CD14-positive monocyte (primary cell): ENCODE results near the gene GLDC. TPM values are rescaled to one million over a fixed set of nuclear protein-coding genes. Genes with fewer than 3 reads are reported as not detected.

Source experiments
- DNase-seq, 3 donors: peaks; one replicate each; pipeline ENCODE4 v3.0.0-alpha.2; 2011 to 2022
- H2AFZ ChIP-seq: 2 replicates; pipeline ENCODE4 v1.6.0; 2012; ENCODE audit warnings: mild to moderate bottlenecking, low read depth, low read length, inconsistent platforms; ENCODE audit not compliant: insufficient read depth, poor library complexity, severe bottlenecking
- H3K27ac ChIP-seq, 2 donors: 1 replicate in 1 of 2; 2 replicates in 1 of 2; pipeline ENCODE4 v1.5.1; 2012 to 2013; ENCODE audit warnings: low read length in 2 of 2, control low read depth in 1 of 2, inconsistent platforms in 1 of 2, low read depth in 1 of 2, mild to moderate bottlenecking in 1 of 2
- H3K27me3 ChIP-seq, 2 donors: one replicate each; pipeline versions ENCODE4 v1.6.0 to v1.6.1; 2011 to 2013; ENCODE audit warnings: low read length in 2 of 2; ENCODE audit not compliant: control insufficient read depth in 2 of 2, insufficient read depth in 2 of 2
- H3K36me3 ChIP-seq, 2 donors: replicated peaks in 1 of 2; 1 replicate in 1 of 2; 2 replicates in 1 of 2; pipeline versions ENCODE4 v1.5.1 to v1.6.1; 2012 to 2013; ENCODE audit warnings: low read length in 2 of 2, control low read depth in 1 of 2, inconsistent platforms in 1 of 2, mild to moderate bottlenecking in 1 of 2; ENCODE audit not compliant: insufficient read depth in 2 of 2, control insufficient read depth in 1 of 2
- H3K4me1 ChIP-seq, 2 donors: 1 replicate in 1 of 2; 2 replicates in 1 of 2; pipeline versions ENCODE4 v1.5.1 to v1.6.1; 2012 to 2013; ENCODE audit warnings: low read length in 2 of 2, control low read depth in 1 of 2, inconsistent platforms in 1 of 2, mild to moderate bottlenecking in 1 of 2, moderate library complexity in 1 of 2; ENCODE audit not compliant: insufficient read depth in 2 of 2, control insufficient read depth in 1 of 2
- H3K4me2 ChIP-seq: replicated peaks from 2 replicates; pipeline ENCODE3; 2012; ENCODE audit warnings: low read length, moderate library complexity, mild to moderate bottlenecking; ENCODE audit not compliant: poor library complexity, severe bottlenecking; ENCODE audit errors: extremely low read depth
- H3K4me3 ChIP-seq, 3 experiments: fragments of 200-600 bp in 1 of 3; sonication (generic) in 1 of 3; replicated peaks in 1 of 3; 1 replicate in 2 of 3; 2 replicates in 1 of 3; pipeline ENCODE4 v1.5.1; 2011 to 2013; ENCODE audit warnings: low read length in 3 of 3, mild to moderate bottlenecking in 3 of 3, control low read depth in 2 of 3, low read depth in 2 of 3, inconsistent platforms in 1 of 3, moderate library complexity in 1 of 3
- H3K79me2 ChIP-seq: 2 replicates; pipeline ENCODE4 v1.6.0; 2012; ENCODE audit warnings: mild to moderate bottlenecking, control low read depth, inconsistent platforms, low read length, moderate library complexity; ENCODE audit not compliant: insufficient read depth
- H3K9ac ChIP-seq: 2 replicates; pipeline ENCODE4 v1.6.0; 2017; ENCODE audit warnings: low read length, mild to moderate bottlenecking; ENCODE audit not compliant: insufficient read depth, poor library complexity, severe bottlenecking
- H3K9me3 ChIP-seq, 2 donors: replicated peaks in 1 of 2; 1 replicate in 1 of 2; 2 replicates in 1 of 2; pipeline versions ENCODE4 v1.5.1 to v1.6.1; 2012 to 2013; ENCODE audit warnings: low read length in 2 of 2, control low read depth in 1 of 2; ENCODE audit not compliant: control insufficient read depth in 1 of 2, insufficient read depth in 1 of 2
- H4K20me1 ChIP-seq: 2 replicates; pipeline ENCODE4 v1.6.0; 2012; ENCODE audit warnings: mild to moderate bottlenecking, low read length, control low read depth, moderate library complexity; ENCODE audit not compliant: insufficient read depth
- H3K27ac Mint-ChIP-seq, 7 donors: one replicate each; pipeline ENCODE4 v1.8.0; 2020; ENCODE audit warnings: mild to moderate bottlenecking in 7 of 7, mixed read lengths in 7 of 7, moderate library complexity in 6 of 7, inconsistent platforms in 2 of 7
- H3K27me3 Mint-ChIP-seq, 3 donors: one replicate each; pipeline ENCODE4 v1.8.0; 2021 to 2022; ENCODE audit warnings: low read depth in 3 of 3, mild to moderate bottlenecking in 3 of 3, mixed read lengths in 3 of 3, moderate library complexity in 3 of 3, inconsistent platforms in 1 of 3
- H3K36me3 Mint-ChIP-seq, 2 donors: one replicate each; pipeline ENCODE4 v1.8.0; 2020; ENCODE audit warnings: mixed read lengths in 2 of 2, inconsistent platforms in 1 of 2, mild to moderate bottlenecking in 1 of 2
- H3K4me1 Mint-ChIP-seq: one replicate; pipeline ENCODE4 v1.8.0; 2020; ENCODE audit warnings: mild to moderate bottlenecking, mixed read lengths
- H3K4me3 Mint-ChIP-seq, 2 donors: one replicate each; pipeline ENCODE4 v1.8.0; 2020; ENCODE audit warnings: mild to moderate bottlenecking in 2 of 2, mixed read lengths in 2 of 2, moderate library complexity in 1 of 2
- H3K9me3 Mint-ChIP-seq, 7 donors: one replicate each; pipeline ENCODE4 v1.8.0; 2020 to 2022; ENCODE audit warnings: mixed read lengths in 7 of 7, mild to moderate bottlenecking in 6 of 7, moderate library complexity in 6 of 7, inconsistent platforms in 2 of 7
- WGBS: methylation state at CpG from one replicate; pipeline ENCODE4 v1.1.5; 2013; ENCODE audit warnings: missing lambda C conversion rate; ENCODE audit not compliant: insufficient coverage; 5-methylcytosine and 5-hydroxymethylcytosine counted together
- intact Hi-C, 2 donors: fragments of 100-400 bp; cut with micrococcal nuclease; formaldehyde crosslinking; loops; one replicate each; pipeline versions ENCODE4 v1.15.0 to v1.15.1; 2023
- polyA plus RNA-seq, 3 donors: library from polyadenylated mRNA; depleted of rRNA in 1 of 3; unstranded in 2 of 3; stranded (reverse) in 1 of 3; fragments of 300-500 nt in 2 of 3; fragments of >200 nt in 1 of 3; fragmentation: Illumina TruSeq in 2 of 3; gene quantifications; 1 replicate in 2 of 3; 2 replicates in 1 of 3; pipeline ENCODE4 v1.2.3, GENCODE V29; 2012 to 2021
- TF ChIP-seq, protein P1 (sequence below): fragments of 200-600 bp; IDR thresholded peaks from one replicate; pipeline ENCODE4 v1.8.0; 2022; ENCODE audit warnings: antibody characterized with exemption, mild to moderate bottlenecking

The GLDC gene
- polyA plus RNA-seq, 3 donors = not detected

DNA sequence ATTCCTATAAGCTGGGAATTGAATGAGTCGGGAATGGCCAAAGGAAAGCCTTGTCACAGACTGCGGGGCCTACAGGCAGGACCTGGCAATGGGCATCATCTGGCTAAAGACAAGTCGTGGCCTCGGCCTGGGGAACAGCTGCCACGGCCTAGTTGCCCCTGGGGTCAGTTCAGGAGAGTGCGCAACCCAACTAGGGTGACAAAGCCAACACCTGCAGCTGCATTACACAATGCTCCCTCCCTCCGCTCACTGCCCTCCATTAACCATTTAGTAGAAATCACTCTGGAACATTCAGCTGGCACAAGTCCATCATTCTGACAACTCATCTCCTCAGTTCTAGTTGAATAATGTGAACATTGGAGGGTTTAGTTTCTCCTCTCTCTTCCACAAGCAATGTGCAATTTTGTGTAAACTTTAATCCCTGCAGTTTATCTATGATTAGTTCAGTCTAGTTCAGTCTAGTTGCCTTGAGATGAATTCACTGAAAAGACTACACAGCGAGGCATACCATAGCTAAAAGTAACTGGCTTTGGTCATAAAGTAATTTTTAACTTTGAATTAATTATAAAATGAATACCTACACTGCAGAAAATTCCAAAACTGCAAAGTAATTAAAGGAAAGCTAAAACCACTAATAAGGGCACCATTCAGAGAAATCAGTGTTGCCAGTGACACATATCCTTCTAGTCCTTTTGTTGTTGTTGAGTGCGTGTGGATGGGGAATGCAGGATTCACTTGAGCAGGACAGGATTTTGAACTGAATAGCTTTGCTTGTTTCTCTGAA lies 5.1 kb downstream of the GLDC start:
- DNase-seq = no peak
- H3K4me3 Mint-ChIP-seq = no peak overlapping the region
- H4K20me1 ChIP-seq = no peaks in the 10 kb centered on the region
- no peaks in the 10 kb centered on the region for H3K79me2 ChIP-seq
- H3K36me3 Mint-ChIP-seq = no peaks in the 10 kb centered on the region
- peaks cover 0 to 4% of the 10 kb centered on the region in 2 donors for H3K9me3 ChIP-seq
- H3K9me3 Mint-ChIP-seq = peaks cover 0 to 11% (median 4%) of the 10 kb centered on the region in 7 donors
- intact Hi-C loops = no loop called here
- H3K36me3 ChIP-seq = no peaks in the 10 kb centered on the region
- no peak overlapping the region for H2AFZ ChIP-seq
- WGBS = 73% methylated on average over 5 of the region's 9 CpGs
- H3K27me3 ChIP-seq = peaks cover 32 to 48% of the 10 kb centered on the region in 2 donors
- peaks cover 6 to 7% of the 10 kb centered on the region in 2 donors for H3K4me1 ChIP-seq
- no peak overlapping the region for H3K27ac Mint-ChIP-seq
- H3K9ac ChIP-seq = no peak overlapping the region
- TF ChIP-seq, protein P1, sequence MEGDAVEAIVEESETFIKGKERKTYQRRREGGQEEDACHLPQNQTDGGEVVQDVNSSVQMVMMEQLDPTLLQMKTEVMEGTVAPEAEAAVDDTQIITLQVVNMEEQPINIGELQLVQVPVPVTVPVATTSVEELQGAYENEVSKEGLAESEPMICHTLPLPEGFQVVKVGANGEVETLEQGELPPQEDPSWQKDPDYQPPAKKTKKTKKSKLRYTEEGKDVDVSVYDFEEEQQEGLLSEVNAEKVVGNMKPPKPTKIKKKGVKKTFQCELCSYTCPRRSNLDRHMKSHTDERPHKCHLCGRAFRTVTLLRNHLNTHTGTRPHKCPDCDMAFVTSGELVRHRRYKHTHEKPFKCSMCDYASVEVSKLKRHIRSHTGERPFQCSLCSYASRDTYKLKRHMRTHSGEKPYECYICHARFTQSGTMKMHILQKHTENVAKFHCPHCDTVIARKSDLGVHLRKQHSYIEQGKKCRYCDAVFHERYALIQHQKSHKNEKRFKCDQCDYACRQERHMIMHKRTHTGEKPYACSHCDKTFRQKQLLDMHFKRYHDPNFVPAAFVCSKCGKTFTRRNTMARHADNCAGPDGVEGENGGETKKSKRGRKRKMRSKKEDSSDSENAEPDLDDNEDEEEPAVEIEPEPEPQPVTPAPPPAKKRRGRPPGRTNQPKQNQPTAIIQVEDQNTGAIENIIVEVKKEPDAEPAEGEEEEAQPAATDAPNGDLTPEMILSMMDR = no peak
- H3K4me2 ChIP-seq = no peak overlapping the region
- no peak overlapping the region for H3K4me3 ChIP-seq
- H3K27ac ChIP-seq = no peak overlapping the region
- H3K4me1 Mint-ChIP-seq = peaks cover 11% of the 10 kb centered on the region
- H3K27me3 Mint-ChIP-seq = peaks cover 38 to 49% (median 47%) of the 10 kb centered on the region in 3 donors

DNA sequence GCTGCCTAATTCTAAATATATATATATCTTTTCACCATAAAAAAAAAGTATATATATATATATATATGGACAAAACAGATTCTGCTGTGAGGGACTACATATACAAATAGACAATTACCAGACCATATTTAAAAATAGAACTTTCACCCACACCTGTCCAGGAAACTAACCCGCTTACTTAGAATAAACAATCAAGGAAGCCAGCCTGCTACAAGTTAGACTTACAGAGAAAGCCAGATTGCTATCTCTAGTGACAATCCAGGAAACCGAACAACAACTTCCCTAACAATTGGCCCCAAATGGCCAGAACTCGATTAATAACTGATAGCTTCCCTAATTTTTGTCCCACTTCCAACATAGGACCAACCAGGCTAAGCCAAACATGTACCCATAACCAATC lies 5.9 kb downstream of the GLDC start:
- no peak for DNase-seq
- Mint-ChIP-seq H3K27me3 (peaks cover 33 to 43% (median 43%) of the 10 kb centered on the region in 3 donors), H3K4me1 (peaks cover 7% of the 10 kb centered on the region), H3K4me3 (no peak overlapping the region), H3K36me3 (no peaks in the 10 kb centered on the region), H3K9me3 (peaks cover 0 to 11% (median 4%) of the 10 kb centered on the region in 7 donors), H3K27ac (no peak overlapping the region)
- H3K79me2 ChIP-seq = no peaks in the 10 kb centered on the region
- 84% methylated on average over 3 of the region's 3 CpGs for WGBS
- H3K4me3 ChIP-seq = no peak overlapping the region
- no peaks in the 10 kb centered on the region for H4K20me1 ChIP-seq
- peaks cover 0 to 2% of the 10 kb centered on the region in 2 donors for H3K4me1 ChIP-seq
- peaks cover 0 to 4% of the 10 kb centered on the region in 2 donors for H3K9me3 ChIP-seq
- no peak overlapping the region for H2AFZ ChIP-seq
- H3K36me3 ChIP-seq = no peaks in the 10 kb centered on the region
- no peak overlapping the region for H3K4me2 ChIP-seq
- intact Hi-C loops = no loop called here
- TF ChIP-seq, protein P1 = no peak
- H3K27ac ChIP-seq = no peak overlapping the region
- H3K27me3 ChIP-seq = peaks cover 27 to 42% of the 10 kb centered on the region in 2 donors
- H3K9ac ChIP-seq = no peak overlapping the region
